ENCODE results near the gene OR10K1. TPM values are rescaled to one million over a fixed set of nuclear protein-coding genes. Genes with fewer than 3 reads are reported as not detected.
A peak's percentile ranks its signal among the peaks of the same experiment; 100 is the strongest.

OR10K1 gene, protein sequence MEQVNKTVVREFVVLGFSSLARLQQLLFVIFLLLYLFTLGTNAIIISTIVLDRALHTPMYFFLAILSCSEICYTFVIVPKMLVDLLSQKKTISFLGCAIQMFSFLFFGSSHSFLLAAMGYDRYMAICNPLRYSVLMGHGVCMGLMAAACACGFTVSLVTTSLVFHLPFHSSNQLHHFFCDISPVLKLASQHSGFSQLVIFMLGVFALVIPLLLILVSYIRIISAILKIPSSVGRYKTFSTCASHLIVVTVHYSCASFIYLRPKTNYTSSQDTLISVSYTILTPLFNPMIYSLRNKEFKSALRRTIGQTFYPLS
- not detected in 2 replicates for total RNA-seq (2022)
- Bru-seq, nascent RNA, result percentile 6 among the genes with signal in this experiment
- BruChase-seq, experiment 1, labeled RNA remaining after a 6-hour chase, result not detected
- BruChase-seq, experiment 2, labeled RNA remaining after a 2-hour chase, result percentile 9 among the genes with signal in this experiment
- long read RNA-seq, result 0 reads

DNA sequence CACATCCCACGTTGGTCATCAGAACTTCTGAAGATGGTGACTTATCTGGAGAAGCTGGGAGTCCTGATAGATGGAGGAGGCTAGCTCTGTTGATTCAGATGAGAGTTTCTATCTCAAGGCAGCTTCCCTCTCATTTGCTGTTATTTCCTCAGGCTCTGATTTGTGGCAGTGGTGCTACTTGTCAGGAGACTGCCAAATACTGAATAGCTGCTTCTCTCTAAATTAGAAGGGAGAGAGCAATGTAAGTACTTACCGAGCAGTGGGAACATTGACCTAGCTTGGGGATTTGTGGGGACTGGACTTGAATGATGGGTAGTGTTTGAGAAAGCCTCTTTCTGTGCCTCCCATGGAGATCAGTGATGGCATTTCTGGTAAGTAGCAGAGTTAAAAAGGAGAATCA, at the start of gene OR10K1:
TSS of gene OR10K1 (plus strand) at position 301 of the 400 bp plus-strand sequence. CDS start 3,728 bp downstream, outside the sequence.
- Mint-ChIP-seq H3K4me3 (ENCODE audit: unreplicated experiment) (no peak within 1 kb of the TSS), H3K27me3 (ENCODE audit: insufficient read depth, unreplicated experiment) (peaks cover 73% of the 10 kb centered on the region), H3K9me3 (ENCODE audit: unreplicated experiment) (no peaks in the 10 kb centered on the region), H3K4me1 (ENCODE audit: insufficient read depth, unreplicated experiment) (no peaks in the 10 kb centered on the region), H3K36me3 (ENCODE audit: insufficient read depth, unreplicated experiment) (no peaks in the 10 kb centered on the region), H3K27ac (ENCODE audit: low read depth, unreplicated experiment) (no peak within 1 kb of the TSS)
- no peak for DNase-seq (ENCODE audit: unreplicated experiment)
- ChIA-PET CTCF (interaction anchor here (0.7 kb wide), 1 partner anchor 474 kb away, joined by 4 read pairs; no protein-coding TSS in a partner anchor), POLR2A (no interaction called here)
- TF ChIP-seq, protein P1, sequence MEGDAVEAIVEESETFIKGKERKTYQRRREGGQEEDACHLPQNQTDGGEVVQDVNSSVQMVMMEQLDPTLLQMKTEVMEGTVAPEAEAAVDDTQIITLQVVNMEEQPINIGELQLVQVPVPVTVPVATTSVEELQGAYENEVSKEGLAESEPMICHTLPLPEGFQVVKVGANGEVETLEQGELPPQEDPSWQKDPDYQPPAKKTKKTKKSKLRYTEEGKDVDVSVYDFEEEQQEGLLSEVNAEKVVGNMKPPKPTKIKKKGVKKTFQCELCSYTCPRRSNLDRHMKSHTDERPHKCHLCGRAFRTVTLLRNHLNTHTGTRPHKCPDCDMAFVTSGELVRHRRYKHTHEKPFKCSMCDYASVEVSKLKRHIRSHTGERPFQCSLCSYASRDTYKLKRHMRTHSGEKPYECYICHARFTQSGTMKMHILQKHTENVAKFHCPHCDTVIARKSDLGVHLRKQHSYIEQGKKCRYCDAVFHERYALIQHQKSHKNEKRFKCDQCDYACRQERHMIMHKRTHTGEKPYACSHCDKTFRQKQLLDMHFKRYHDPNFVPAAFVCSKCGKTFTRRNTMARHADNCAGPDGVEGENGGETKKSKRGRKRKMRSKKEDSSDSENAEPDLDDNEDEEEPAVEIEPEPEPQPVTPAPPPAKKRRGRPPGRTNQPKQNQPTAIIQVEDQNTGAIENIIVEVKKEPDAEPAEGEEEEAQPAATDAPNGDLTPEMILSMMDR (IDR thresholded peaks at IDR 0.05; ENCODE audit: unreplicated experiment), result no peak
- no TSS peak for BruUV-seq (replicated peaks)
- intact Hi-C loops (cut with micrococcal nuclease), result no loop called here

DNA sequence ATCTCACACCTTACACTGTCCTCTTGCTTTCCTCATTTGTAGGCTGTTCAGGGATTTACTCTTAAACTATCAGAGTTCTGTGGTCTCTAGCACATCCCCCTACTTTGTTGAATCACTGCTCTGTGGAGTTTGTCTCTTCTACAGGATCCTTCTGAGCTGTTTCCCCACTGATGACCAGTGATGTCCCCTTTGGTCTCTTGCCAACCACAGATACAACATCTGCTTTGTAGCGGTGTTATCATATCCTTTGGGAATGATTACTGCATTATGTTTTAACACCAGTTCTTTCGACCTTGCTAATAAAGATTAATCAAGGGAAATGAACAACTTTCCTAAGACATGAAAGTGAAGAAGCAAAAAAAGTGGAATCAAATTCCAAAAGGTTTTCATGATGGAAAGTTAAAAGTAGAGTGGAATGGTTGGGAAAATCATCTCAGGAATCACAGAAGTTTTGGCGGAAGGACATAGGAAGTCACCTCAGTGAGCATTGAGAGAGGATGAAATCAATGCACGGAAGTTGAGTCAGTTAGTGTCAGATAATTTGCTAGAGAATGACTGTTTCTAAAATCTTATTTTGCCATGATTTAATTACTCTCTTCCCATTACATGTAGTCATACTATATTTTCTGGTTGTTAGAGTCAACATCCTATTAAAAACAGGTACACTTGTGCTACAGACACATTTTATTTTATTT, 46.8 kb upstream of the OR10K1 start:
- H3K9me3 Mint-ChIP-seq (ENCODE audit: unreplicated experiment), result no peaks in the 10 kb centered on the region
- no peak overlapping the region for H3K4me3 Mint-ChIP-seq (ENCODE audit: unreplicated experiment)
- ChIA-PET CTCF (interaction anchor here (0.6 kb wide), 1 partner anchor 91 kb away, joined by 3 read pairs; no protein-coding TSS in a partner anchor), POLR2A (no interaction called here)
- BruUV-seq (replicated peaks), result no TSS peak
- H3K27ac Mint-ChIP-seq (ENCODE audit: low read depth, unreplicated experiment), result no peak overlapping the region
- H3K4me1 Mint-ChIP-seq (ENCODE audit: insufficient read depth, unreplicated experiment), result no peaks in the 10 kb centered on the region
- no peaks in the 10 kb centered on the region for H3K36me3 Mint-ChIP-seq (ENCODE audit: insufficient read depth, unreplicated experiment)
- TF ChIP-seq, protein P1 (IDR thresholded peaks at IDR 0.05; ENCODE audit: unreplicated experiment), result no peak
- intact Hi-C loops (cut with micrococcal nuclease), result no loop called here
- peaks cover 85% of the 10 kb centered on the region for H3K27me3 Mint-ChIP-seq (ENCODE audit: insufficient read depth, unreplicated experiment)
- DNase-seq (ENCODE audit: unreplicated experiment), result no peak

DNA sequence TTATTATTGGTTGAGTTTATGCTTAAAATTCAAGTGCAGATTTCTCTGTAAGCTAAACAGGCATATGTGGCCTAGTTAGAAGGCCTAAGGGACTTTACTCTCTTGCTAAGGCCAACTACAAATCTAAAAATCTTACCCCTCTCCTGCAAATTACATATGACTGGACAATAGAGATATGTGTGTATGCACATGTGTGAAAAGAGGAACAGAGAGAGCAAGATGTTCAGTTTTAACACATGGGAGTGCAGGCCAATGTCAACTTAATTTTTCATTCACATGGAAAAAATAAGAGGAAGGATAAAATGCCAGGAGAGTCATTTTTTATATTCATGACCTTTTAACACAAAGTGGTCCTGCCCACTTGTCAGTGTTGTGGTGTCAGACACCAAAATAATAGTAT, 44.0 kb upstream of the OR10K1 start:
- no peak overlapping the region for H3K27ac Mint-ChIP-seq (ENCODE audit: low read depth, unreplicated experiment)
- CTCF ChIA-PET, result interaction anchor here (1.5 kb wide), 1 partner anchor 214 kb away, joined by 3 read pairs; no protein-coding TSS in a partner anchor

More for the DNA sequence above, 44.0 kb upstream of the OR10K1 start:
- Mint-ChIP-seq H3K27me3 (ENCODE audit: insufficient read depth, unreplicated experiment) (peaks cover 88% of the 10 kb centered on the region), H3K9me3 (ENCODE audit: unreplicated experiment) (no peaks in the 10 kb centered on the region), H3K4me1 (ENCODE audit: insufficient read depth, unreplicated experiment) (no peaks in the 10 kb centered on the region), H3K4me3 (ENCODE audit: unreplicated experiment) (no peak overlapping the region), H3K36me3 (ENCODE audit: insufficient read depth, unreplicated experiment) (no peaks in the 10 kb centered on the region)
- DNase-seq (ENCODE audit: unreplicated experiment), result no peak
- TF ChIP-seq, protein P1 (IDR thresholded peaks at IDR 0.05; ENCODE audit: unreplicated experiment), result no peak
- intact Hi-C loops (cut with micrococcal nuclease), result no loop called here
- BruUV-seq (replicated peaks), result no TSS peak
- POLR2A ChIA-PET, result no interaction called here

All from MCF 10A (cell line).